K562 (cell line): ENCODE results near the gene MAPKAPK3. TPM values are rescaled to one million over a fixed set of nuclear protein-coding genes. Genes with fewer than 3 reads are reported as not detected.

Experiments used
- ATAC-seq: fragments of 200-7000 bp; cut with Tn5 transposase; 3 replicates; pipeline ENCODE4 v1.9.1; 2020; ENCODE audit warnings: moderate library complexity
- BruUV-seq: library from RNA; stranded (reverse); fragments of 400-500 nt; replicated peaks from 2 replicates; lab custom pipeline; 2021; lab: Mats Ljungman, UMichigan
- CTCF ChIA-PET: fragments of 300-600 bp; formaldehyde crosslinking; extraction: SDS; loops from one replicate; lab custom pipeline; 2021; ENCODE audit warnings: low intra/inter-chr PET ratio; lab: Yijun Ruan, JAX
- POLR2A ChIA-PET: fragments of 300-600, 350-650 bp; sonication (Branson Sonifier 250); formaldehyde crosslinking; extraction: SDS; loops from one replicate; lab custom pipeline; 2021; ENCODE audit warnings: antibody characterized with exemption, inconsistent platforms; lab: Yijun Ruan, JAX
- DNase-seq, 4 experiments: peaks; one replicate each; pipeline versions ENCODE4 v3.0.0 to v3.0.0-alpha.2; 2011 to 2018; ENCODE audit warnings: low spot score in 3 of 4, mixed read lengths in 3 of 4; ENCODE audit errors: extremely low read depth in 1 of 4
- FAIRE-seq: peaks from 2 replicates; lab custom pipeline; 2011; peaks lifted over from hg19 to GRCh38; lab: Jason Lieb, UNC
- H2AFZ ChIP-seq: 2 replicates; pipeline ENCODE4 v1.6.0; 2011; ENCODE audit warnings: low read depth, low read length, control low read depth, inconsistent platforms
- H3K27ac ChIP-seq: fragments of 200-600 bp; 3 replicates; pipeline ENCODE4 v1.8.0; 2011; ENCODE audit warnings: low read depth, mild to moderate bottlenecking, control low read depth, inconsistent platforms, low read length, moderate library complexity, mixed read lengths; ENCODE audit errors: extremely low read depth
- H3K27me3 ChIP-seq, 2 experiments: fragments of 300-600 bp in 1 of 2; 2 replicates in 1 of 2; 3 replicates in 1 of 2; pipeline versions ENCODE4 v1.6.0 to v1.8.0; 2011; ENCODE audit warnings: inconsistent platforms in 2 of 2, low read length in 2 of 2, mild to moderate bottlenecking in 1 of 2, mixed read lengths in 1 of 2, moderate library complexity in 1 of 2; ENCODE audit not compliant: control insufficient read depth in 2 of 2, insufficient read depth in 2 of 2
- H3K36me3 ChIP-seq: fragments of 300-600 bp; 3 replicates; pipeline ENCODE4 v1.8.0; 2011; ENCODE audit warnings: mild to moderate bottlenecking, low read length, inconsistent platforms; ENCODE audit not compliant: control insufficient read depth, insufficient read depth
- H3K4me1 ChIP-seq, 2 experiments: fragments of 200-600 bp in 1 of 2; replicated peaks in 1 of 2; 2 replicates in 1 of 2; 3 replicates in 1 of 2; pipeline versions ENCODE4 v1.5.1 to v1.8.0; 2011; ENCODE audit warnings: inconsistent platforms in 2 of 2, low read length in 2 of 2, mild to moderate bottlenecking in 1 of 2, mixed read lengths in 1 of 2, moderate library complexity in 1 of 2; ENCODE audit not compliant: control insufficient read depth in 2 of 2, insufficient read depth in 2 of 2
- H3K4me2 ChIP-seq: 2 replicates; pipeline ENCODE4 v1.6.1; 2011; ENCODE audit warnings: low read length, control low read depth, inconsistent platforms, mixed read lengths; ENCODE audit not compliant: insufficient read depth
- H3K4me3 ChIP-seq: fragments of 200-600 bp; sonication (generic), shearing (Covaris generic); 2 replicates; pipeline ENCODE4 v1.5.1; 2016; ENCODE audit warnings: control low read depth, inconsistent platforms
- H3K79me2 ChIP-seq: fragments of 200-600 bp; 3 replicates; pipeline ENCODE4 v1.8.0; 2011; ENCODE audit warnings: low read length, inconsistent platforms; ENCODE audit not compliant: control insufficient read depth, insufficient read depth
- H3K9ac ChIP-seq, 2 experiments: 2 replicates each; pipeline versions ENCODE4 v1.6.0 to v1.6.1; 2011; ENCODE audit warnings: low read depth in 2 of 2, low read length in 2 of 2, control low read depth in 1 of 2, inconsistent platforms in 1 of 2, mild to moderate bottlenecking in 1 of 2, mixed read lengths in 1 of 2; ENCODE audit not compliant: insufficient read depth in 1 of 2
- H3K9me1 ChIP-seq: one replicate; pipeline ENCODE4 v1.6.0; 2011; ENCODE audit warnings: inconsistent platforms, mild to moderate bottlenecking, low read length, moderate library complexity; ENCODE audit not compliant: control insufficient read depth, insufficient read depth
- H3K9me3 ChIP-seq: replicated peaks from 2 replicates; pipeline ENCODE4 v1.5.1; 2011; ENCODE audit warnings: low read depth, low read length, inconsistent platforms; ENCODE audit not compliant: control insufficient read depth, insufficient read depth
- H4K20me1 ChIP-seq: replicated peaks from 2 replicates; pipeline ENCODE4 v1.6.1; 2011; ENCODE audit warnings: low read length, inconsistent platforms, mixed read lengths; ENCODE audit not compliant: control insufficient read depth, insufficient read depth
- EP300 ChIP-seq: IDR thresholded peaks from 2 replicates; pipeline ENCODE4 v1.6.1; 2012; ENCODE audit warnings: low read length, improper control_type of control experiment
- HLTF ChIP-seq: fragments of 450-650 bp; IDR thresholded peaks from 2 replicates; pipeline ENCODE4 v1.6.1; 2016
- HNRNPUL1 ChIP-seq: fragments of 200-400 bp; formaldehyde crosslinking; IDR thresholded peaks from 2 replicates; pipeline ENCODE4 v1.6.1; 2017; ENCODE audit warnings: low read length
- MCM5 ChIP-seq: fragments of 450-650 bp; IDR thresholded peaks from 2 replicates; pipeline ENCODE4 v1.6.1; 2016; ENCODE audit warnings: low read depth
- MEIS2 ChIP-seq: fragments of 450-650 bp; IDR thresholded peaks from 2 replicates; pipeline ENCODE4 v1.6.1; 2014; ENCODE audit warnings: mild to moderate bottlenecking; ENCODE audit not compliant: partially characterized antibody
- MTA3 ChIP-seq: fragments of 450-650 bp; formaldehyde crosslinking; IDR thresholded peaks from 2 replicates; pipeline ENCODE4 v1.6.1; 2017; ENCODE audit warnings: mild to moderate bottlenecking, borderline replicate concordance
- NR2C1 ChIP-seq, 2 experiments: fragments of 450-650 bp; IDR thresholded peaks; 2 replicates each; pipeline ENCODE4 v1.6.1; 2017; ENCODE audit warnings: mild to moderate bottlenecking in 2 of 2, antibody characterized with exemption in 1 of 2, inconsistent platforms in 1 of 2, missing compliant biosample characterization in 1 of 2, missing genetic modification characterization in 1 of 2
- RAD51 ChIP-seq: fragments of 450-650 bp; IDR thresholded peaks from 2 replicates; pipeline ENCODE4 v1.7.1; 2016; ENCODE audit warnings: low read depth, mild to moderate bottlenecking, borderline replicate concordance
- SNAPC5 ChIP-seq: fragments of 250-450 bp; sonication (Bioruptor Pico); IDR thresholded peaks from 2 replicates; pipeline ENCODE4 v1.8.0; 2021; ENCODE audit warnings: moderate library complexity, mild to moderate bottlenecking, inconsistent platforms
- ZBTB33 ChIP-seq: sonication (generic); formaldehyde crosslinking; IDR thresholded peaks from 2 replicates; pipeline ENCODE4 v1.8.1; 2023; ENCODE audit warnings: mild to moderate bottlenecking, missing genetic modification reagents
- ZBTB8A ChIP-seq: fragments of 450-650 bp; IDR thresholded peaks from 2 replicates; pipeline ENCODE4 v1.6.1; 2018; ENCODE audit warnings: mild to moderate bottlenecking, moderate library complexity; ENCODE audit not compliant: partially characterized antibody
- ZFP36 ChIP-seq: fragments of 150-350 bp; IDR thresholded peaks from 2 replicates; pipeline ENCODE4 v1.6.1; 2018; ENCODE audit warnings: low read length, low read depth; ENCODE audit not compliant: partially characterized antibody
- ZMIZ1 ChIP-seq, 2 experiments: fragments of 150-350 bp in 1 of 2; IDR thresholded peaks; 2 replicates each; pipeline ENCODE4 v1.6.1; 2012 to 2016; ENCODE audit warnings: low read depth in 2 of 2, low read length in 2 of 2, mild to moderate bottlenecking in 1 of 2, moderate library complexity in 1 of 2
- ZNF280B ChIP-seq: fragments of 250-450 bp; sonication (Bioruptor Pico); IDR thresholded peaks from 2 replicates; pipeline ENCODE4 v1.5.1; 2021; ENCODE audit warnings: mild to moderate bottlenecking
- ZNF316 ChIP-seq: fragments of 450-650 bp; IDR thresholded peaks from 2 replicates; pipeline ENCODE4 v1.6.1; 2016
- WGBS: fragments of 100-300 bp; shearing (Covaris generic); methylation state at CpG from one replicate; pipeline ENCODE4 v1.1.6; 2016; ENCODE audit warnings: low coverage, mixed read lengths; ENCODE audit not compliant: insufficient coverage; ENCODE audit errors: missing lambda C conversion rate; 5-methylcytosine and 5-hydroxymethylcytosine counted together
- in situ Hi-C: fragments of 300-500 bp; cut with MboI; formaldehyde crosslinking; loops from 4 replicates; pipeline ENCODE4 v1.15.0; 2018; ENCODE audit warnings: inconsistent platforms, mixed read lengths
- intact Hi-C: fragments of 100-400 bp; cut with micrococcal nuclease; formaldehyde crosslinking; loops from 2 replicates; pipeline ENCODE4 v1.14.2; 2022
- polyA plus RNA-seq, 8 experiments: library from polyadenylated mRNA; depleted of rRNA in 4 of 8; stranded (reverse) in 5 of 8; unstranded in 3 of 8; fragments of >200 nt; fragmentation: Nextera tagmentation in 2 of 8; fragmentation: Illumina TruSeq in 1 of 8; extraction: Ambion mirVana in 2 of 8; extraction: Trizol in 1 of 8; gene quantifications; 2 replicates each; pipeline versions ENCODE4 v1.2.1 to v1.2.3, GENCODE V29; 2011 to 2014; ENCODE audit warnings: inconsistent platforms in 1 of 8, missing spikeins in 1 of 8
- total RNA-seq, 7 experiments: library from RNA; depleted of rRNA in 6 of 7; stranded (reverse); fragments of >200 nt in 6 of 7; fragmentation: Illumina TruSeq in 2 of 7; extraction: Trizol in 2 of 7; gene quantifications; 2 replicates each; pipeline versions ENCODE4 v1.2.1 to v1.2.3, GENCODE V29; 2011 to 2021; ENCODE audit warnings: low replicate concordance in 1 of 7

The MAPKAPK3 gene
- total and polyA plus RNA-seq, 9 of the 15 experiments (the other 6 are each of a cell fraction or from before 2014, with no cell fraction given) = 8.0 to 56.4 (median 41.2) TPM

- no peaks in the 10 kb centered on the region for H3K27me3 ChIP-seq
- FAIRE-seq = peak; percentile 52
- ATAC-seq = no peak
- no peaks in the 10 kb centered on the region for H3K9me1 ChIP-seq
- peaks cover 33% of the 10 kb centered on the region; the same call in 2 of the 3 replicates for H3K36me3 ChIP-seq
- BruUV-seq = no TSS peak
- peaks cover 50 to 61% of the 10 kb centered on the region in 2 experiments; a peak in 4 of 5 replicates for H3K4me1 ChIP-seq
- H3K4me2 ChIP-seq = no peak overlapping the region
- no peak overlapping the region for H3K4me3 ChIP-seq
- H3K27ac ChIP-seq = peak overlapping the region; percentile 53
- H3K9me3 ChIP-seq = no peaks in the 10 kb centered on the region
- CTCF ChIA-PET = interaction anchor here (5.6 kb wide), 1 partner anchor 41 kb away, joined by 56 read pairs; the partner anchor contains the start of genes CISH and MAPKAPK3
- intact Hi-C loops = loop anchor here (1.0 kb wide), 2 partner anchors 41 to 79 kb away; no protein-coding TSS in a partner anchor
- H4K20me1 ChIP-seq = no peaks in the 10 kb centered on the region
- in situ Hi-C loops = loop anchor here (5.0 kb wide), 1 partner anchor 84 kb away; no protein-coding TSS in a partner anchor
- peaks cover 15% of the 10 kb centered on the region for H3K79me2 ChIP-seq
- DNase-seq = no peak
- no peak overlapping the region for H2AFZ ChIP-seq
- peak overlapping the region; percentile 7 to 84; a peak in 1 of 4 replicates for H3K9ac ChIP-seq
- POLR2A ChIA-PET = interaction anchor here (0.5 to 1.6 kb wide), 5 partner anchors 20 to 40 kb away, joined by 3 to 7 read pairs (median 3); no protein-coding TSS in a partner anchor
- WGBS = 82% methylated on average over 4 of the region's 4 CpGs
- TF ChIP-seq HLTF (no peak), ZMIZ1 (IDR thresholded peaks at IDR 0.05; ENCODE audit: low read depth in 2 of 2, low read length in 2 of 2) (no peak), ZBTB33 (no peak), NR2C1 (IDR thresholded peaks at IDR 0.05) (no peak), NR2C1 (tag; IDR thresholded peaks at IDR 0.05) (no peak), EP300 (no peak), RAD51 (no peak), MCM5 (no peak), MTA3 (no peak), HNRNPUL1 (no peak), ZNF280B (CRISPR knock-in tag) (no peak), SNAPC5 (CRISPR knock-in tag) (no peak), ZNF316 (no peak), MEIS2 (no peak), ZBTB8A (no peak), ZFP36 (no peak)
Measured at GRCh38 chr3:50572801-50573371, 44.1 kb upstream of the MAPKAPK3 start.
